Caco-2 (cell line): ENCODE data around the gene PARD3B. TPM values are rescaled to one million over a fixed set of nuclear protein-coding genes. Genes with fewer than 3 reads are reported as not detected.

Source experiments
- BruUV-seq: library from RNA; stranded (reverse); fragments of 400-500 nt; replicated peaks from 2 replicates; lab custom pipeline; 2021; lab: Mats Ljungman, UMichigan
- CTCF ChIA-PET: fragments of 300-600 bp; sonication (Branson Sonifier 250); formaldehyde crosslinking; loops from one replicate; lab custom pipeline; 2022; ENCODE audit warnings: antibody characterized with exemption; lab: Charles Lee
- POLR2A ChIA-PET: fragments of 300-600 bp; sonication (Branson Sonifier 250); formaldehyde crosslinking; loops from one replicate; lab custom pipeline; 2022; ENCODE audit warnings: antibody characterized with exemption; lab: Charles Lee
- DNase-seq, 2 experiments: peaks; one replicate each; pipeline versions ENCODE4 v3.0.0 to v3.0.0-alpha.2; 2020 to 2022
- H3K27me3 ChIP-seq: replicated peaks from 2 replicates; pipeline ENCODE4 v1.6.0; 2011; ENCODE audit warnings: low read length; ENCODE audit not compliant: control insufficient read depth, insufficient read depth
- H3K36me3 ChIP-seq: 2 replicates; pipeline ENCODE4 v1.5.1; 2011; ENCODE audit warnings: low read length; ENCODE audit not compliant: control insufficient read depth, insufficient read depth
- H3K4me1 ChIP-seq: fragments of 250-450 bp; sonication (Bioruptor Pico); 2 replicates; pipeline ENCODE4 v1.5.1; 2020; ENCODE audit warnings: mild to moderate bottlenecking
- H3K4me3 ChIP-seq: 2 replicates; pipeline ENCODE4 v1.5.1; 2011; ENCODE audit warnings: low read depth, mild to moderate bottlenecking, control low read depth, low read length
- H3K9me3 ChIP-seq: fragments of 250-450 bp; sonication (Bioruptor Pico); 2 replicates; pipeline ENCODE4 v1.5.1; 2020; ENCODE audit warnings: mild to moderate bottlenecking, moderate library complexity
- H3K27ac Mint-ChIP-seq: one replicate; pipeline ENCODE4 v1.8.0; 2022; ENCODE audit warnings: mixed read lengths; ENCODE audit not compliant: unreplicated experiment
- H3K27me3 Mint-ChIP-seq: one replicate; pipeline ENCODE4 v1.8.0; 2022; ENCODE audit warnings: mixed read lengths; ENCODE audit not compliant: insufficient read depth, unreplicated experiment
- H3K36me3 Mint-ChIP-seq: one replicate; pipeline ENCODE4 v1.8.0; 2022; ENCODE audit warnings: mild to moderate bottlenecking, mixed read lengths; ENCODE audit not compliant: insufficient read depth, unreplicated experiment
- H3K4me1 Mint-ChIP-seq: one replicate; pipeline ENCODE4 v1.8.0; 2022; ENCODE audit warnings: low read depth, mixed read lengths; ENCODE audit not compliant: unreplicated experiment
- H3K4me3 Mint-ChIP-seq: one replicate; pipeline ENCODE4 v1.8.0; 2022; ENCODE audit warnings: mild to moderate bottlenecking, moderate library complexity, mixed read lengths; ENCODE audit not compliant: unreplicated experiment
- H3K9me3 Mint-ChIP-seq: one replicate; pipeline ENCODE4 v1.8.0; 2022; ENCODE audit warnings: mixed read lengths; ENCODE audit not compliant: unreplicated experiment
- CTCF ChIP-seq, 2 experiments: fragments of 200-600 bp in 1 of 2; IDR thresholded peaks; 1 replicate in 1 of 2; 2 replicates in 1 of 2; pipeline versions ENCODE4 v1.5.1 to v1.8.0; 2011 to 2022; ENCODE audit warnings: antibody characterized with exemption in 1 of 2, control low read depth in 1 of 2, inconsistent platforms in 1 of 2, low read depth in 1 of 2, low read length in 1 of 2, mild to moderate bottlenecking in 1 of 2, moderate library complexity in 1 of 2; ENCODE audit not compliant: insufficient read depth in 1 of 2, severe bottlenecking in 1 of 2, unreplicated experiment in 1 of 2
- intact Hi-C: fragments of 100-400 bp; cut with micrococcal nuclease; formaldehyde crosslinking; loops from one replicate; pipeline ENCODE4 v1.10.0; 2022; ENCODE audit not compliant: unreplicated experiment
- total RNA-seq: library from RNA; stranded (reverse); gene quantifications from 2 replicates; pipeline ENCODE4 v1.2.3, GENCODE V29; 2022

The PARD3B gene
- total RNA-seq, 1 experiment from 2014 or later: 68.9 TPM

DNA sequence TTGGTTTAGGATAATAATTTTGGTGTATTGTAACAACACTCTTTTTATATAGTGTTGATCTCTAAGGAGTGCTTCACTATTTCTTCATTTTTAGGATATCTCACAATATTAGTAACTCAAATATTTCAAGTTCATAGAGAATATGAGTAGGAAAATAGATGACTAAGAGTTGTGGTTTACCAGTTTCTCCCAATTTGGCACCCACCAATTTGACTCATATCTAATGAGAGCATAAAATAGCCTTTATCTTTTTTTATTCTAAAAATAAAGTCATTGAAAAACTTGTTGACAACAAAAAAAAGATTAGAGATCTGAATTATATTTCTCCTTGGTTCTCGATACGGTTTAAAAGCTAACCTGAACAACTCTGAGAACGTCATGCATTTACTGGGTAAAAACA, 204.0 kb downstream of the PARD3B start:
- Histone ChIP-seq H3K9me3 (no peaks in the 10 kb centered on the region), H3K4me3 (no peak overlapping the region), H3K27me3 (no peaks in the 10 kb centered on the region), H3K36me3 (no peaks in the 10 kb centered on the region), H3K4me1 (no peaks in the 10 kb centered on the region)
- no peaks in the 10 kb centered on the region for H3K4me1 Mint-ChIP-seq
- H3K4me3 Mint-ChIP-seq: no peak overlapping the region
- no peak overlapping the region for H3K27ac Mint-ChIP-seq
- ChIA-PET CTCF (no interaction called here), POLR2A (no interaction called here)
- intact Hi-C loops: no loop called here
- no peaks in the 10 kb centered on the region for H3K27me3 Mint-ChIP-seq
- TF ChIP-seq CTCF (IDR thresholded peaks at IDR 0.05; ENCODE audit: insufficient read depth in 1 of 2, low read depth in 1 of 2, low read length in 1 of 2, severe bottlenecking in 1 of 2, unreplicated experiment in 1 of 2): no peak
- H3K9me3 Mint-ChIP-seq: peaks cover 17% of the 10 kb centered on the region
- H3K36me3 Mint-ChIP-seq: peaks cover 17% of the 10 kb centered on the region
- no TSS peak for BruUV-seq
- no peak for DNase-seq

GRCh38 chr2:204750389-204750788, 205.1 kb downstream of the PARD3B start:
- Mint-ChIP-seq H3K9me3 (peaks cover 7% of the 10 kb centered on the region), H3K27ac (no peak overlapping the region), H3K27me3 (no peaks in the 10 kb centered on the region), H3K36me3 (peaks cover 13% of the 10 kb centered on the region), H3K4me3 (no peak overlapping the region), H3K4me1 (no peaks in the 10 kb centered on the region)
- no peak for DNase-seq
- ChIA-PET CTCF (no interaction called here), POLR2A (no interaction called here)
- Histone ChIP-seq H3K36me3 (no peaks in the 10 kb centered on the region), H3K27me3 (no peaks in the 10 kb centered on the region), H3K4me1 (no peaks in the 10 kb centered on the region), H3K9me3 (no peaks in the 10 kb centered on the region), H3K4me3 (no peak overlapping the region)
- intact Hi-C loops: no loop called here
- no TSS peak for BruUV-seq
- no peak for TF ChIP-seq CTCF (IDR thresholded peaks at IDR 0.05; ENCODE audit: insufficient read depth in 1 of 2, low read depth in 1 of 2, low read length in 1 of 2, severe bottlenecking in 1 of 2, unreplicated experiment in 1 of 2)

DNA sequence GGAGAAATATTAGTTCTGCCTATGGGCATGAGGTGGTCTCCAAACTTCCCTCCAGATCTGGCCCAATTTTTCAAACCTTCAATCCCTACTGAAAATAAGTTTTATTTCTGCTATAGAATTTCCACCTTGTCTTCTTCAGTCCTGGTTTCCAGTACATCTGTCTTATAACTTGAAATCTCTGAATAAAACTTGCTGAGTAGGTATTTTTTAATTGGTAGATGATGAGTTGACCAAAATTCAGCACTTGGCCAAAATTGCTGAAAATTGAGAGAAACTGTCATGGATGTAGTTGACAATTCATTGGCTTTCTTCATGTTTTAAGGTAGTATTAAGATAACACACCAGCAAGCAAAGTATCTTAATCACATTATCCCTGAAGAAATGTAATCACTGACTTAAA, 206.2 kb downstream of the PARD3B start:
- CTCF ChIA-PET: no interaction called here

More for the DNA sequence above, 206.2 kb downstream of the PARD3B start:
- BruUV-seq: no TSS peak
- Mint-ChIP-seq H3K4me1 (no peaks in the 10 kb centered on the region), H3K4me3 (no peak overlapping the region), H3K9me3 (peaks cover 7% of the 10 kb centered on the region), H3K27me3 (no peaks in the 10 kb centered on the region), H3K27ac (no peak overlapping the region), H3K36me3 (peaks cover 10% of the 10 kb centered on the region)
- no peak for DNase-seq
- no peaks in the 10 kb centered on the region for H3K27me3 ChIP-seq
- H3K4me1 ChIP-seq: no peaks in the 10 kb centered on the region
- H3K9me3 ChIP-seq: no peaks in the 10 kb centered on the region
- POLR2A ChIA-PET: no interaction called here
- H3K36me3 ChIP-seq: no peaks in the 10 kb centered on the region
- TF ChIP-seq CTCF (IDR thresholded peaks at IDR 0.05; ENCODE audit: insufficient read depth in 1 of 2, low read depth in 1 of 2, low read length in 1 of 2, severe bottlenecking in 1 of 2, unreplicated experiment in 1 of 2): no peak
- H3K4me3 ChIP-seq: no peak overlapping the region
- intact Hi-C loops: no loop called here
